Measurements from ENCODE around the gene TSC22D3.

TSC22D3 gene

DNA sequence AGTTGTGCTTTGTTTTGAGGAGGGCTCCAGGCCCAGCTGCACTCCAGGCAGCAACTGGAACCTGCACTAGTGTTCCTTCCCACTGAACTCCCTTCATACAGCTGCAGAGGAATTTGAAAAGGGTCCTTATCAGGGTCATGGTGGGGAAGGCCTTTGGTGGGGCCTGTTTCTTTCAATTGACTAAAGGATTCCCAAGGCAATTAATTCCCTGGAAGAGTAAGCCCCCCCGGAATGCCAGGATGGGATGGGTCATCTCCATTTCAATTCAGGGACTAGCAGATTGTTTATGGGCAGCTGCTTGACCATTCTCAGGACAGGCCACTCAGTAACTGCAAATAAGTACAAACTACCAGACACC lies 45.3 kb downstream of the TSC22D3 start:
- no peak for DNase-seq

DNA sequence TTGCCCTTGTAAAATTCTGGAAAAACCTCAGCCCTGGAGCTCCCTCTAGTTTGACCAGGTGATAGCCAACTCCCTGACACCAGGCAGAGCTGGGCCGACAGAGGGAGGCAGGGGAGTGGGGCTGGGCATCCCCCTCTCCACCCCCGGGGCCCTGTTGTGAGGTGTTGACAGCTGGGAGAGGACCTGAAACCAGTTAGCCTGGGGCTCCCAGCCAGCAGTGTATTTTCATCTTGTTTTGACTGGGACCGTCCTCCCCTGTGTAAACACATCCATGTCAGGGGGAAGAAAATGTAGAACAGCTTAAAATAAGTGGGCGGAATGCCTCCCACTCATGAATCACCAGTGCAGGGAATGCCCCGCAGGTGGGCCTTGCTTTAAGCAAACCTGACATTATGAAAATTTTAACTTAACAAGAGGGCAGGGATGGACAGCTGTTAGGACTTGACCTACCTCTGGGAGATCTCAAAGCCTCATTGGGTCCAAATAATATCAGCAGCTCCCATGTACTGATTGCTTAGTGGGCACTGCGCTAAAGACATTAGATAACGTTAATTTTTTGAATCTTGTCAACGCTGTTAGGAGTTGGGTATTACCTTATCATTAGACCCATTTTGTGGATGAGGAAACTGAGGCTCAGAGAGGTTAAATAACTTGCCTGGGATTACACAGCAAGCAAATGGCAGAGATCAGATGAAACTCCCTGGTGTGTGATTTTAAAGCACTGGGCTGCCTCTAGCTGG lies 45.9 kb downstream of the TSC22D3 start:
- DNase-seq, result peak; percentile 69 to 88

DNA sequence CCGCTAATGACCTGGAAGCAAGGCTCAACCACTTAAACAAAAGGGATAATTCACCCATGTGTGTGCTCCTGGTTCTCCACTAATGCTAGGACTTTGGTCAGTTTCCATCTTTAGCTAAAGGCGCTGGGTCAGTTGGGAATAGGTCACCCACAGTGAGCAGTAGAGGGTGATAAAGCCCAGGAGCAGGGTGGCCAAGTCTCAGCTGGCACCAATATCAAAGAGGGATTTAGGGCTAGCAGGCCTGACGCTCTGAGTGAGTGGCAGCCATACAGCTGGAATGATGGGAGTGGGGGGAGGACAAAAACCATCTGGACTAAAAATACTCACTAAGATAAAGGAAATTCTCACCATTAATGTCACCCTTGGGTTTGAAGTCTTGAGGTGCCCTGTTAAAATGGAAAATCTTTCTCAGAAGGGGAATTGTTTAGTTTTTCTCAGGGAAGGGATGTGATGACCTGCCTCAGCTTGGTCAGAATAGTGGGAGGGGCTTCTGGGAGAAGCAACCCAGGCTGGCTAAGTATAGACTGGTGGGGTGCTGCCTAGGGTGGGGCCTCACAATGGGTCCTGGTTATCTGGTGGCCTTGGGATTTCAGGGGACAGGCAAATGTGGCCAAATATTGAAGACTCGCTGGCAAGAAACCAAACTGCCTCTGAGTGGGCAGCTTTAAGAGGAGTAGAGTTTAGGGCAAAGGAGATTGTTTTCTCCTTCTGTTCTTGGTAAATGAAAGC lies 47.1 kb downstream of the TSC22D3 start:
- DNase-seq, result peak in 1 of 2 experiments; percentile 33

DNA sequence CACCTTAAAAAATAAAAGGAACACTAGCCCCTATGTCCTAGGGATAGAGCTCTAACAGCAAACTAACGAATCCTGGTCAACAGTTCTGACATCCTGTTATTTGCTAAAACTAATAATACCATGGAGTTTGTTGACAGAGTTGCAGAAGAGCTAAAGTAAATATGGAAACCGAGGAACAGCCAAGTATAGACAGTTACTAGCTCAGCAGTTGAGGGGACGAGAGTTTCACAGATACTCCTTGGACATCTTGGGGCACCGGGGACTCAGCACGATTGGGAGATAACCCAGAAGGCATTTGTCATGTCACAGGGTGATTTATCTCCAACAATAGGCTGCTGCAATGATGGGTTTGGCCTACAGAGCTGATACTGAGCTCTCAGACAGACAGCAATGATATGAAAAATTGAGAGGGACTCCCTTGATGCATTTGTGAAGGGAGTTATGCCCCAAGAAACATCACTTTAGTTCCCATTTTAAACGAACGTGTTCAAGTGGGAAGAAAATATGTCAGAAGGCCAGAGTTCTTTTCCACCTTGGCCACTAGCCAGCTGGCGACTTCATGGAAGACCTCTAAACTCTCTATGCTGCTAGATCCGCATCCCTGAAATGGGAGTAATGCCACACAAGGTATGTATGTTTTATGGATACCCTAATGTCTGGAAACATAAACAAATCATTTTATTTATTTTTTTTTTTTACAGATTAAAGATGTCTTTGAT lies 48.6 kb downstream of the TSC22D3 start:
- DNase-seq, result peak in 1 of 2 experiments; percentile 14

DNA sequence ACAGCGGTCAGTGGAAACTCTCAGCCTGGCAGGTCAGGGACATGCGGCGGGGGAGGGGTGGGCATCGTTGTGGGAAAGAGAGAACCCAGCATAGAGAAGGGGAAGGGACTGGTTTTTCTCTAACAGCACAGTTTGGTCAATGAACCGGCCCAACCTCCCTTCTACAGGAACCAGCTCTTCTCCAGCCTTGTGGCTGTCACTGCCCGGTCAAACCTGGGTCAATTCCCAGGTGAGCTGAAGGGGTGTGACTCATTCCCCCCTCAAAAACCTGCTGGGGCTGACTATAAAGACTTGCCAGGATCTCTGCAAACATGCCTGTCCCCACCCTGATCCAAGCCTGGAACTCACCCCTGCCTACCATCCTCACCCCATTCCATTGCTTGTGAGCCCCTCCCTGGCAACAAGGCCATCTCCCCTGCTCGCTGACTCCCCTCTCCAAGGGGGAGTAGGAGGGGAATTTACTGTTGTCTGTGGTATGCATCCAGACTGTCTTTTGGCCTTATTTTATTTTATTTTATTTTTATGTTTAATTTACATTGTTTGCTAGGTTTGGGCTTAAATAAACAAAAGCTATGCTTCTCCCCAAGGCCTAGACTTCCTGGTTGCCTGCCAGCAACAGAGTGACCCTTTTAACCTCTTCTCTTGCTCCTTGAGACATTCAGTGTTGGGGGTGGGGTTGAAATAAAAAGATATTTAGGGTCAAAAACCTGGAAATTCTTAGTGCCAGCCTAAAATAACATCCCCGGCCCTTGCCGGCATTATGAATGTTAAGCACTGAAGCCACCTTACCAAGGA lies 49.6 kb downstream of the TSC22D3 start:
- DNase-seq, result no peak

DNA sequence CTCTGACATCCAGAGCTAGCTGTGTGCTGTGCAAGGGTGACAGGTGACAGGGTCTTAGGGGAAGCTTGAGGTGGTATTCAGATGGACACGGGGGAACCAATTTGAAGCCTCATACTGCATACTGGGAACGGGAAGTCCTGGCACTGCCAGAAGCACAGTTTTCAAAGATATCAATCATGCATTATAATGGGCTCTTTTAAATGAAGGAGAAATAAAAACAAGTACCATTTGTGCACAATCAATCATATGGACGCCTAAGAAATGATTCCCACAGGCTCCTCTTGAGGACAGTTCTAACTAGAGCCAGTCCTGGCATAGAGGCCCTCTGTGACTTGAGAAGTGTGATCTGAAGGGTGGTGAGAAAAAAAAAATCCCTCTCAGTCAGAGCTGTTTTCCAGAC lies 50.9 kb downstream of the TSC22D3 start:
- DNase-seq, result no peak

DNA sequence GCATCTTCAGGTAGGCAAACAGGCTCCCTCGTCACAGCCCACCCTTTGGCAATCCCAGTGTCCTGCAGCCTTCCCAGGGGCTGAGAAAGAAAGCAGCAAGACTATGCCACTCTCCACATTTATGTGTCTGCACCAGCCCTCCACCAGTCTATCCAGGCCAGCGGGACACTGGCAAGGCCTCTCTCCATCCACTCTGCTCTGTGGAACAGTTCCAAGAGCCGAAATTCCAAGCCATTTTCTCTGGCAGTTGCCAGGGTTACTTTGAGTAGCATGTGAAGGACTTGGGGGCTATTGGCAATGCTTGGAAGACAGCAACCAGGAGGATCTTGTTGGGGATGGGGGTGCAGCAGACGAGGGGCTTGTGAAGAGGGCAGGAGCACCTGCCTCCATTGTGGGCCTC lies 52.1 kb downstream of the TSC22D3 start:
- no peak for DNase-seq

DNA sequence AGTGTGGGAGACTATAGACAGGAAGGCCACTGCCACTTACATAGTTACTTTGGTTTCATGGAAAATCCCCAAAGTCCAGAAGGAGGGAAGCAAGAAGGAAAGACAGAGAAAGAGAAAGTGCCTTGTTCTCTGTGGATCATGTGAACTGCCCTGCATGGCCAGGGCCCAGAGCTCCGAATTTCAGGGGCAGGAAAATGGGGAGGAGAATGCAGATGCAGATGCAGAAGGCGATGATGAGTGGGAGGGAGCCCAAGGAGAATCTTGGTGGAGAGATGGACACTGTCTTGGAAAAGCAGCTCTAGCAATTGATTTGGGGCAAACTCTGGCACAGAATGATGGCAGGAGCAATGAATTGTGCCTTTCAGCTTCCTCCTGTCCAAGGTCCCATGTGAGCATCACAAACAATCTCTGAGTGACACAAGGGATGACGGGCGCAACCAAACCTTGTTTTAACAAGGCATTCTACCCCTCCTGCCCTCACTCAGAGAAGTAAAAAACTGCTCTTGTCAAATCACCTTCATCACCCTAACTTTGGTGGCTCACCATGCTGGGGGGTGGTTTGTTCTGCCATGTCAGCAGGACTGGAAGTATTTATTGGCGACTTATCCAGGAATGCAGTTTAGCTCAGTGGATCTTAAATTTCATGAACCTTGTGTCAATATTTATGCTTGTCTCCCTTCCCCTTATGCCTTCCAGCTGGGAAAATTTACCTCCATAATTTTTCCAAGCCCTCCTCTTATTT lies 53.5 kb downstream of the TSC22D3 start:
- no peak for DNase-seq

DNA sequence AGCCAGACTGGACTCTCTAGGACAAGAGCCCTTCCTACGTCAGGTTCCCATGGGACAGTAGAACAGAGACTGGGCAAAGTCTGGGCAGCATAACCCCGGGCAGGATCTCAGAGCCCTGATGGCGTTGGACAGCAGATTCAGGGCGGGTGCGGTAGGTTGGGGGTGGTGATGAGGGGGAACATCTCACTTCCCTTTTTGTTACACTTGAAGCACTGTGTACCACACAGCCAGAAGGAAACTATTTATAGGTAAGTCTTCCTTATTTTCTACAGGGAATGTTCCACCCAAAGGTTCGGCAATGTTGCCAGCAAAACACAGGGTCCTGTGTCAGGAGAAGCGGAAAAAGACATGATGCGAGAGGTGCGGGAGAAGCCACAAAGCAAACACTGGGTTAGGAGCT lies 54.3 kb downstream of the TSC22D3 start:
- DNase-seq, result no peak

DNA sequence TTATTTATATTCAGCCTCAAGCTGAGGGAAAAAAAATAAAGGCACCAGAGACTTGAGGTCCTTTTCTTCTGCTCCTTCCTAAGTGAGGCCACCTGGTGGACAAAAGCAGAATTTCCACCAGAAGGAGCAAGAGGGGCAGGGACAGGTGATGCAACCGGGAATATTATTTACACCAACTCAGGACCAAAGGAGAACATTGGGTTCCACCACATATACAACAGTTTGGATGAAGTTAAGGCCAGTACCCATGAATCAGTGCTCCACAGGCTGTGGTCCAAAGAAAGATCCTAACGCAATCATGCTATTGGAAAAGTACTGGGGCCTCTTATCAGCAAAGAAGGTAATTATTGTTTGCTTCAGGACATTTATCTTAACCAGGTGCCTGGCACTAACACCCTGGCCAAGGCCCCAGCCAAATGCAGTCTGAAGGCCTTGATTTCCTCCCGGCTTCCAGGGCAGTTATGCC lies 57.4 kb downstream of the TSC22D3 start:
- peak; percentile 77 to 83 for DNase-seq

DNA sequence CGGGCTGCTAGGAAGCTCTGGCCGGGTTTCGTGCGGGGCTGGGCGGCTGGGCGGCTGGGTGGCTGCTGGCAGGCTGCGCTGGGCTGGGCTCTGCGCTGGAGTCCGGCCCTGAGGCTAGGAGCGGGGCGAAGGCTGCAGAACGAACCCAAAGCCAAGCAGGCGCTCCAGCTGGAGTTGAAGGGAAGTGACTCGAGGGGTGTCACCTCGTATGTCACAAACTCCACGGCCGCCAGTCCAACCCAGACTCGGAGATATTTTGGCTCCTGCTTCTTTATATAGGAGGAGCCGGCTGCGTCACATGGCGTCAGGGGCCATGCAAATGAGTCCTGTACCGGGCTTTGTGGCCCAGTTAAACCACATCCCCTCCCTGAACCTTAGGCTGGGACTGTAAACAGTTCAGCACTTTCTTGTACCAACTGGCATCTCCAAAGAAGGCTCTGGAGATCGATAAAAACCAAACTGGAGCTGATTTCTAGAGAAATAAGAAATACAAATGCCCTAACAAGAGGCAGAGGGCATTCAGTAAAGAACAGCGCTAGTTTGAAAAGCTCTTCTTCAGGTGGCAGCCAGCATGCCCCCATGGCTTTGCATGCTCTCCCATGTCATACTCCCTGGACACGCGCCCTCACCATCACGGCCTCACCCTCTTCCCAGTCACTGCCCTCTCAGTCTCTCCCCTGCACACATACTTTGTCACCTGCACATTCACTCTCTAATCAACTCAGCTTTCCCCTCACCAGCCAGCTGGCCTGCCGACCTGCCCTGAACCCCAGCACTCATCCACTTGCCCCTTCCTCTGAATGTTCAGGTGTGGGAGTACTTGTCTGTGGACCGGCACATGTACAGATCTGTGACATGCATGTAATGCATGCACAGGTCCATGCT lies 58.5 kb downstream of the TSC22D3 start:
- peak; percentile 44 to 50 for DNase-seq

DNA sequence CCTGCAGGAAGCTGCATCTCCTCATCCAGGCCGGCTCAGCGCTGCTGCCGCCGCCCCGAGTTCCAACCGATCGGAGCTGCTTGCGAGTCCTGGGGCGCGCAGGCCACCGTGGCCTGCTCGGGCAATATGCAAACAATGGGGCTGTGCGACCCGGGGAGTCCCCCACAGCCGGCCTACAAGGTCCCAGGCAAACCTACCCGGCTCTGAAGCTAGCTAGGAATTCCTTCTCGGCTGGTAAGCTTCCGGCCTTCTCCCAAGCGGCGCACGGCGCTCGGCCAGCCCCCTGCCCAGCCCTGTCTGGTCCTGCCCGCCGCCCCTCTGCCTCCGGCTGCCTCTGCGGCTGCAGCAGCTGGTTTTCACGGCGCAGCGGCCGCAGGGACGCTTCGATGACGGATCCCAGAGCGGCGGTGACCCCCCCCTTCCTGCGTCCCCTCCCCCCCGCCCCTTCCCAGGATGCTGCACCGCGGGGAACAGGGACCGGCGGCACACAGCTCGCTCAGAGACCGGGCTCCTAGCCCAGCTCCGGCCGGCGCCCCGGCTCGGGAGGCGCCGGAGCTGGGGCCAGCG lies 59.4 kb downstream of the TSC22D3 start:
- peak; percentile 28 to 43 for DNase-seq

DNA sequence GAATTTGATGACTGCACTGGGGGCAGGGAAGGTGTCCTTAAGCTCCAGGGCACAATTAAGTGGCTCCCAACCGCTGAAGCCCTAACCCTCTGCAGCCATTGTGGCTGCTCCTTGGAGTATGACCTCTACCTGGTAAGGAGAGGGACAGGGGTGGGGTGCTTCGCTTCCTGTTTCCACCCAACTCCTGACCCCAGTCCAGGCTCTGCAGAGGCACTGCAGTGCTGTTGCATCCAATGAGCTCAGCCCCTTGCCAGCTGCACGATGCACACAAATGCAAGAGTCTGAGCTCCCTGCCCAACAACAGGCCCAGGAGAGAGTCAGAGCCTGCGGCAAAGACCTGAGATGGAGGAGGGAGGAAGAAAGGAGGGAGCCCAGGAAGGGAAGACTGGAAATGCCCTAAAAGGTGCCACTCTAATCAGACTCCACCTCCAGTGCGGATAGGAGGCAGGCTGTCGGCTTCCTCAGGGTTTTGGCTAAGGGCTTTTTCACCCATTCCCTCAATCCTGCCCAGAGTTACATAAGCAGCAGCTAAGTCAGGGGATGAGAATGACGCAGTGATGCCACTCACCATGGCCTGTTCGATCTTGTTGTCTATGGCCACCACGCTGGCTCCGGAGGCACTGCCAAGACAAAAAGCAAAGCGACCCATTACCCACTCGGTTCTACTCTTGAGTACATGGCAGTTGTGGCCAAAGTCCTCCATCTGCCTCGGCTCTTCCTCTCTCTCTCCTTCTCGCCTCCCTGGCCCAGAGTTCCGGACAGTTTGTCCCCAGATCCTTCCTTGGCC lies 60.1 kb downstream of the TSC22D3 start:
- DNase-seq, result no peak

DNA sequence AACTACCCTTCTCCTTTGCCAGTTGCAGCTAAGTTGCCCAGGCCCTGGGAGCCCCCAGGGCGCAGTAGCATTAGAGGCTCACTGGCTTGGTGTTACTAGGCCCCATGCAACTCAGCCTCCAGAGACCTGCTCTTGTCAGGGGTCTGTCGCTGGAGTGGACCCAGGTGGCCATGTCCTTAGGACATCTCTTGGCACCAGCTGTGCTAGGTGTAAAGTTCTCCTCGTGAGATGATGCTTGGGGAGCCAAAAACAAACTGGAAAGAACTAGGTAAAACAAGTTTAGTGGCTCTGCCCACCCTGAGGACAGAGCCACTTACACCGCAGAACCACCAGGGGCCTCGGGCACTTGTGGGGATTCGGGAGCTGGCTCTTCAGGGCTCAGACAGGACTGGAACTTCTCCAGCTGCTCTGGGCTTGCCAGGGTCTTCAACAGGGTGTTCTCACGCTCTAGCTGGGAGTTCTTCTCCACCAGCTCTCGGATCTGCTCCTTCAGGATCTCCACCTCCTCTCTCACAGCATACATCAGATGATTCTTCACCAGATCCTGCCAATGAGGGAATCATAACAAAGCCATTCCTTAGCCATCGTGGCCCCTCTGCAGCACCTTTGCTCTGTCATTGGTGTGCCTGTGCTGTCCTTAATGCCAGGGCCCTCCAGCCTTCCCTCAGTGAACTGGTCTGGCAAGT lies 61.2 kb downstream of the TSC22D3 start:
- DNase-seq, result no peak

DNA sequence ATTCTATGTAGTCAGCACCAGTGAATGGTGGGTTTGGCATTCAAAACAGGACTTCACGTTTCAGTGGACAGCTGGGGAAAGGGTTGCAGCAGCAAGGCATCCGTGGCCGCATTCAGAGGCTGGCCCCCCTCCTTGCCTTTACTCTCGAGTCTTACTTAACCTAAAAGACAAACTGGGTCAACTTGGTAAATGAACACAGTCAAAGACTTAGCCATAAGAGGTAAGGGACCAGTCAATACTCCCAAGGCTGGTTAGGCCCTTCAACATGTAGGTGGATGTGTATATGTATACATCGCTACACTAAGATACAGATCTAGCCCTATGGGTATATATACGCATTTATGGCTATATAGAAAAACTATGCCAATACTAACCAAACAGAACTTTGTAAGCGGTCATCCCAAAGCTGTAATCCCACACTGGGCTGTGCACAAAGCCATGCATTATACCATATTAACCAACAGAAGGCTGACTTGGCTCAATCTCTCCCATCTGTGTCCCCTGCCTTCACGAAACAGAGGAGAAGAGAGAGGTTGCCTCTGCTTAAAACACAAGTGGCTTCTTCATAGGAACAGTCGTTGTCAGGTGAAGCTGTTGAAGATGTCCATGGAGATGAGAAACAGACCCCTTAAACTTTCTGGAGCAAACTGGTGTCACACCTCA lies 61.9 kb downstream of the TSC22D3 start:
- DNase-seq, result no peak

DNA sequence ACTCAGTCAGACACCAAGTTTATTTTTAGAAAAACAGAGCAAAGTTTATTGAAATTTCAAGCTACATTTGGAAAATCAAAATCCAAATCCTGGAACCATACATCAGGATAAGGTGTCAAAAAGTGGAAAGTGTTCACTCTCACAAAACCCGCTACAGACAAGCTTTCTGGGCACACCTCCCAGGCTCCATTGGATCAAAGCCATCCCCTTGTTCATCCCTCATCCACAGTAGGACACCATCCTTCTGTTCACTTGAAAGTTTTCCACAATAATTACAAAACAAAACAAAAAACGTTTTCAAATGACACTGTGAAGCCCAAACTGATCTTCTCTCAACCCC lies 62.4 kb downstream of the TSC22D3 start:
- no peak for DNase-seq

DNA sequence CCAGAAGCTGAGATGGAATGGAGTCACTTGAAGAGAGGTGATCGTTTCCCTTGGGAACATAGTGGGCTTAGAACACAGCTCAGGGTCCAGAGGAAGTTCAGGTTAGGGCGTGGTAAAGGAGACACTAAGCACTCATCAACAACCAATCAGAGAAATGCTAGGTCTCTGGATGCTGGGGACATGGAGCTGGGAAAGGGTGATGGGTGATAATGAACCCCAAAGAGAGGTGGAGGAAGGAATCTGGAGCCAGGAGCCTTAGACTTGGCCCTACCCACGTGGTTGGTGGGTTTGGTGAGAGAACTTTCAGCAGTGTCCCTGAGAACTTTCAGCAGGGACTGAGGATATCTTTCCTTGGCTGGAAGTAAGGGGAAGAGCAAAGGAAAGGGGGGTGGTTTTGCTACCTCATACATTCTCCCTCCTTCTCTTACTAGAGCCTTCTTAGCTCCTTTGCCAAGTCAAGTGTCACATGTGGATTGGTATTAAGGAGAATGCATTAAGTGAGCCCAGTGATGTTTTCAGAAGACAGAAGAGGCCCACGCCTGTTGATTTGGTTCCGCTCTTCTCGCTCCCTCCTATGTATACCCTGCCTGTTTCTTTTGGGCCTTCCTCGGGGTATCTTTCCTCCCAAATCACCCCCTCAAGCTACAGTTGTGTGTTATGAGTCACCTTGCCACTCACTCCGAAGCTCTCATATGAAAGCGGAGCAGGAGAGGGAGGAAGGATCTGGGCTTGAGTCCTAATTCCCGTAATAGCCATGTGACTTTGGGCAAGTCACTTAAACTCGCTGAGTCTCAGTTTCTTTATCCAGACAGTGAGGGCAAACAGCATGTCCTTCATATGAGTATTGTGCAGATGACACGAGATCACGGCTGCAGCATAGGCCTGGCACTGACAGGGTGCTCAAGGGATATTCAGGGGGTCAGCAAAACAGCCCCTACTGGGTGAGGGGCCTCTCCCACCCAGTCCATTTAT lies 63.1 kb downstream of the TSC22D3 start:
- no peak for DNase-seq

Measured in NCI-H2081 (cell line).